Prostate gland (tissue), 2 donors: ENCODE data around the gene CUL4A.

Experiments
- POLR2A ChIP-seq: fragments of 450-650 bp; IDR thresholded peaks from one replicate; pipeline ENCODE4 v1.6.1; 2016; ENCODE audit warnings: antibody characterized with exemption, mild to moderate bottlenecking
- TF ChIP-seq, protein P1 (sequence below), 4 experiments: fragments of 200-600 bp in 2 of 4; fragments of 450-650 bp in 2 of 4; sonication (generic) in 2 of 4; IDR thresholded peaks; 1 replicate in 3 of 4; 2 replicates in 1 of 4; pipeline ENCODE4 v1.5.1; 2016 to 2019; ENCODE audit warnings: antibody characterized with exemption in 4 of 4, mild to moderate bottlenecking in 2 of 4, moderate library complexity in 2 of 4

DNA sequence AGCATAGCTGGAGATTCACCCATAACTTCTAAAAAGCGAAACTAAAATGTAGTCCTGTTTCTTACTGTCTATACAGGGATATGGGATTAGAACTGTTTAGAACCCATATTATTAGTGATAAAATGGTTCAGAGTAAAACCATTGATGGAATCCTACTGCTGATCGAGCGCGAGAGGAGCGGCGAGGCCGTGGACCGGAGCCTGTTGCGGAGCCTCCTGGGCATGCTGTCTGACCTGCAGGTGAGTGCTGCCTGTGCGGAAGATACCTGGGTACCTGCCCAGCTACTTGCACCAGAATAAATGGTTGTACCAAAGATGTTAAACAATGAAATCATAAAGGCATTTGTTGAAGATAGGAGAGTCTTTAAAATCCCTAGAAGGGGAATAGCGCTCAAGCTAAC is 23.7 kb downstream of the CUL4A start:
- TF ChIP-seq, protein P1, sequence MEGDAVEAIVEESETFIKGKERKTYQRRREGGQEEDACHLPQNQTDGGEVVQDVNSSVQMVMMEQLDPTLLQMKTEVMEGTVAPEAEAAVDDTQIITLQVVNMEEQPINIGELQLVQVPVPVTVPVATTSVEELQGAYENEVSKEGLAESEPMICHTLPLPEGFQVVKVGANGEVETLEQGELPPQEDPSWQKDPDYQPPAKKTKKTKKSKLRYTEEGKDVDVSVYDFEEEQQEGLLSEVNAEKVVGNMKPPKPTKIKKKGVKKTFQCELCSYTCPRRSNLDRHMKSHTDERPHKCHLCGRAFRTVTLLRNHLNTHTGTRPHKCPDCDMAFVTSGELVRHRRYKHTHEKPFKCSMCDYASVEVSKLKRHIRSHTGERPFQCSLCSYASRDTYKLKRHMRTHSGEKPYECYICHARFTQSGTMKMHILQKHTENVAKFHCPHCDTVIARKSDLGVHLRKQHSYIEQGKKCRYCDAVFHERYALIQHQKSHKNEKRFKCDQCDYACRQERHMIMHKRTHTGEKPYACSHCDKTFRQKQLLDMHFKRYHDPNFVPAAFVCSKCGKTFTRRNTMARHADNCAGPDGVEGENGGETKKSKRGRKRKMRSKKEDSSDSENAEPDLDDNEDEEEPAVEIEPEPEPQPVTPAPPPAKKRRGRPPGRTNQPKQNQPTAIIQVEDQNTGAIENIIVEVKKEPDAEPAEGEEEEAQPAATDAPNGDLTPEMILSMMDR (IDR thresholded peaks at IDR 0.05) = no peak
- TF ChIP-seq POLR2A = no peak
